ENCODE data around the gene BCR. TPM values are rescaled to one million over a fixed set of nuclear protein-coding genes. Genes with fewer than 3 reads are reported as not detected.

Gene BCR
- total and polyA plus RNA-seq, 2 of the 4 experiments (the other 2 are of a cell fraction) = 28.9 to 44.6 TPM

DNA sequence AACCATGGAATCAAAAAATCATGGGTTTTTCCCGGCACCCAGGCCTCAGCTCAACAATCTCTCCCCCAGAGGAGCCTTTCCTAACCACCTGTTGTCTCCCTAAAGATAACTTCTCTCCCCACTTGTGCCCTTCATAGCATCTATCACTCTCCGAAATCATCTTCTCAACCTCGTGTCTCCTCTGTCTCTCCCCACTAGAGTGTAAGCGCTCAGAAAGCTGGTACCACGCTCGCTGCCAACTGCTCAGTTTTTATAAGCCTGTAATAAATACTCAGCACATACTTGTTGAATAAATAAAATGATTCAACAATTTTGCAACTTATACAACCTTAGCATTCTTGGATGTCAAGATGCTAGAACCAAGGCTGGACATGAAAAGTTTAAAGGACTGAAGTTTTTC is 185.2 kb downstream of the BCR start:
- CTCF ChIA-PET = no interaction called here
- ATAC-seq (ENCODE audit: low read depth) (no peak), DNase-seq (no peak)
- no peak overlapping the region for H4K91ac ChIP-seq (ENCODE audit: insufficient read depth, low read depth, low read length)
- H3K23ac ChIP-seq (ENCODE audit: low read depth, low read length) = no peak overlapping the region
- no peak overlapping the region for H3K18ac ChIP-seq (ENCODE audit: low read depth, low read length)
- POLR2A ChIA-PET (ENCODE audit: unreplicated experiment) = no interaction called here
- no peak overlapping the region for H2AFZ ChIP-seq (replicated peaks; ENCODE audit: low read length, poor library complexity)
- no peak overlapping the region for H3K56ac ChIP-seq (ENCODE audit: extremely low read depth, insufficient read depth, low read length)
- intact Hi-C loops (cut with micrococcal nuclease) (no loop called here), dilution Hi-C loops (cut with HindIII; ENCODE audit: low sequenced_read_pairs, unreplicated experiment) (no loop called here), in situ Hi-C loops (cut with MboI; ENCODE audit: low sequenced_read_pairs) (no loop called here)
- no peak overlapping the region for H2AK9ac ChIP-seq (replicated peaks; ENCODE audit: low read depth, low read length, poor library complexity)
- 20% methylated on average over 1 of the region's 6 CpGs; no CpG with 5 or more reads in 1 of the 2 experiments for WGBS, 2 experiments (ENCODE audit: extremely low coverage in 2 of 2, insufficient read length in 1 of 2)
- no peaks in the 10 kb centered on the region for H3K9me1 ChIP-seq (ENCODE audit: insufficient read depth, low read length)
- H3K79me1 ChIP-seq (ENCODE audit: low read depth in 1 of 2, low read length in 2 of 2) = no peaks in the 10 kb centered on the region
- no peak overlapping the region for H3K4me3 ChIP-seq (ENCODE audit: insufficient read depth, low read depth, low read length)
- H4K8ac ChIP-seq (ENCODE audit: low read depth in 2 of 2, low read length in 2 of 2) = no peak overlapping the region
- no peaks in the 10 kb centered on the region for H3K4me1 ChIP-seq (ENCODE audit: control insufficient read depth, insufficient read depth, low read length)
- no peak overlapping the region for H2BK15ac ChIP-seq (ENCODE audit: low read depth, low read length)
- H4K20me1 ChIP-seq (ENCODE audit: insufficient read depth, low read length) = no peaks in the 10 kb centered on the region
- no peaks in the 10 kb centered on the region for H3K9me3 ChIP-seq (ENCODE audit: control insufficient read depth, insufficient read depth, low read length)
- H3K36me3 ChIP-seq (ENCODE audit: control insufficient read depth, insufficient read depth, low read length) = no peaks in the 10 kb centered on the region
- peaks cover 18% of the 10 kb centered on the region for H3K27me3 ChIP-seq (ENCODE audit: control insufficient read depth, insufficient read depth, low read length)
- H3K9ac ChIP-seq (ENCODE audit: low read depth, low read length) = no peak overlapping the region
- H3K4me2 ChIP-seq (ENCODE audit: low read depth, low read length) = no peak overlapping the region
- H4K5ac ChIP-seq (ENCODE audit: low read depth, low read length) = no peak overlapping the region
- no peak overlapping the region for H2BK120ac ChIP-seq (ENCODE audit: low read depth, low read length)
- H2AK5ac ChIP-seq (ENCODE audit: low read depth, low read length) = no peak overlapping the region
- no peak for TF ChIP-seq MAZ (IDR thresholded peaks at IDR 0.05; ENCODE audit: borderline replicate concordance, low read depth, low read length)
- TF ChIP-seq POLR2A (IDR thresholded peaks at IDR 0.05; ENCODE audit: low read depth, low read length) = no peak
- TF ChIP-seq NFE2L2 (IDR thresholded peaks at IDR 0.05; ENCODE audit: low read depth, low read length) = no peak
- TF ChIP-seq USF2 (IDR thresholded peaks at IDR 0.05; ENCODE audit: low read depth, low read length) = no peak
- no peak for TF ChIP-seq MXI1 (IDR thresholded peaks at IDR 0.05; ENCODE audit: borderline replicate concordance, low read depth, low read length)
- TF ChIP-seq CTCF (conservative IDR thresholded peaks at IDR 0.05; ENCODE audit: low read depth, low read length) = no peak
- no peak overlapping the region for H3K14ac ChIP-seq (replicated peaks; ENCODE audit: low read depth, low read length)
- no TSS peak for BruUV-seq (replicated peaks)
- no peak overlapping the region for H3K4ac ChIP-seq (ENCODE audit: low read depth, low read length)
- H3K27ac ChIP-seq (ENCODE audit: insufficient read depth, low read length) = no peak overlapping the region
- no peak overlapping the region for H2BK5ac ChIP-seq (ENCODE audit: low read depth, low read length, poor library complexity, severe bottlenecking)
- H2BK20ac ChIP-seq (ENCODE audit: low read depth, low read length) = no peak overlapping the region

Data from IMR-90 (cell line).